ENCODE measurements around the gene OVCA2. TPM values are rescaled to one million over a fixed set of nuclear protein-coding genes. Genes with fewer than 3 reads are reported as not detected.
A peak's percentile ranks its signal among the peaks of the same experiment; 100 is the strongest.

OVCA2 gene
- total and polyA plus RNA-seq, 12 donors, result 37.2 to 155 (median 64.0) TPM

DNA sequence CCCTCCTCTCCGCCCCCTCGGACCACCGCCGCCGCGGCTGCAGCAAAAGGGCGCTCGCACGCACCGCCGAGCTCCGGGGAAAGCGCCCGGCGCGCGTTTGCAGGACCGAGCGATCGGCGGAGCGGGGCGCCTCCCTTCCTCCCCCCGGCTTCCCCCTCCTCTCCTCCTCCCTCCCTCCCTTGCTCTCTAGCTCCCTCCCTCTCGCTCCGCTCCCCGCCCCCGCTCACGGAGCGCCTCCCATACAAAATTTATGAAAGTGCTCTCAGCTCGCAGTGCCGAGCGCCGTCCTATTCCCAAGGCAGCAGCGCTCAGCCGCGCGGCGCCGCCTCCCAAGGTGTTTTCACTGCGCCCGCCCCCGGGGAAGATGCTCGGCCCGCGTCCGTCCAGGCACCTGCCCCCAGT, 16.6 kb upstream of the OVCA2 start, which contains the start of gene RTN4RL1:
TSS of gene RTN4RL1 (minus strand) at position 115 of the 402 bp plus-strand sequence. CDS start 469 bp downstream, outside the sequence.
- TF ChIP-seq POLR2A (IDR thresholded peaks at IDR 0.05), result peak in 1 of 2 donors; percentile 57
- TF ChIP-seq, protein P1, sequence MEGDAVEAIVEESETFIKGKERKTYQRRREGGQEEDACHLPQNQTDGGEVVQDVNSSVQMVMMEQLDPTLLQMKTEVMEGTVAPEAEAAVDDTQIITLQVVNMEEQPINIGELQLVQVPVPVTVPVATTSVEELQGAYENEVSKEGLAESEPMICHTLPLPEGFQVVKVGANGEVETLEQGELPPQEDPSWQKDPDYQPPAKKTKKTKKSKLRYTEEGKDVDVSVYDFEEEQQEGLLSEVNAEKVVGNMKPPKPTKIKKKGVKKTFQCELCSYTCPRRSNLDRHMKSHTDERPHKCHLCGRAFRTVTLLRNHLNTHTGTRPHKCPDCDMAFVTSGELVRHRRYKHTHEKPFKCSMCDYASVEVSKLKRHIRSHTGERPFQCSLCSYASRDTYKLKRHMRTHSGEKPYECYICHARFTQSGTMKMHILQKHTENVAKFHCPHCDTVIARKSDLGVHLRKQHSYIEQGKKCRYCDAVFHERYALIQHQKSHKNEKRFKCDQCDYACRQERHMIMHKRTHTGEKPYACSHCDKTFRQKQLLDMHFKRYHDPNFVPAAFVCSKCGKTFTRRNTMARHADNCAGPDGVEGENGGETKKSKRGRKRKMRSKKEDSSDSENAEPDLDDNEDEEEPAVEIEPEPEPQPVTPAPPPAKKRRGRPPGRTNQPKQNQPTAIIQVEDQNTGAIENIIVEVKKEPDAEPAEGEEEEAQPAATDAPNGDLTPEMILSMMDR (IDR thresholded peaks at IDR 0.05), result no peak
- peak within 1 kb of the TSS in 3 of 5 donors; percentile 66 to 83 (median 72) for H3K27ac ChIP-seq
- H3K9me3 ChIP-seq (replicated peaks in 1 of 3), result no peaks in the 10 kb centered on the region
- peak within 1 kb of the TSS in 2 of 4 donors; percentile 55 to 85 for H3K4me3 ChIP-seq
- 0 to 1% (median 0%) methylated on average over 8 to 47 of the region's 47 CpGs for WGBS, 4 donors
- H3K36me3 ChIP-seq (replicated peaks in 1 of 2), result no peaks in the 10 kb centered on the region
- no peaks in the 10 kb centered on the region for H3K27me3 ChIP-seq
- intact Hi-C loops (cut with DNase I), result loop anchor here in 1 of 2 donors (5.0 kb wide), 1 partner anchor 118 kb away; no protein-coding TSS in a partner anchor
- peaks cover 6 to 44% of the 10 kb centered on the region in 2 donors for H3K4me1 ChIP-seq (replicated peaks in 1 of 2)
- DNase-seq, result peak; percentile 82 to 91 (median 87)

DNA sequence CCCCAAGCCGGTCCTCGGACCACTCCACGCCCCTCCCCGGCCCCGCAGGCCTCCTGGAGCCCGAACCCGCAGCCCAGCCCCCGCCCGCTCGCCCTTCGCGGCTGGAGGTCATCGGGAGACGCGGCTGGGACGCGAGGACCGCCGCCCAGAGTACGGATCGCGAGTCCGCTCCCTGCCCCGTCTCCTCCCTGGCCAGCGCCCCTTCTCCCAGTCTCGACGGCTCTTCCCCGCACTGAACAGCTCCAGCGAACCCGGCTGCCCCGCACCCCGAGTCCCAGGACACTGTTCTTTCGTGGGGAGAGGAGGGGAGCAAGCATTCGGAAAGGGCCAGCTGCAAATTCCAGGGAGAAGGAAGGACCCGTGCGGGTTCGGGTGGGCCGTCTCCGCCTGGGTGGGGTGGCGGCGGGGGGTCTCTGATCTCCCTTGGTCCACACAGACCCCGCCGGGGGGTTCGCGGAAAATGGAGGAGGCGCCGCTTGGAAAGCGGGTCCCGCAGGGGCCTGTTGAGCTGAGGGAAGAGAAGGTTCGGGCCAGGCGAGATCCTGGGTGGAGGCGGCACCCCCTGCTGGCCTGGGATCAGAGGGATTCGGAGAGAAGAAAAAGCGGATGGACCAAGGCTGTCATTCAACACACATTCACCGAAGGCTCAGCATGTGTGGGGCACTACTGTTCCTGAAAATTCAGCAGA, 16.1 kb upstream of the OVCA2 start:
- H3K27ac ChIP-seq, result peak overlapping the region in 3 of 5 donors; percentile 66 to 83 (median 72)
- DNase-seq, result peak; percentile 80 to 92 (median 85)
- WGBS, 4 donors, result 1 to 6% (median 2%) methylated on average over 13 to 55 of the region's 55 CpGs
- peak overlapping the region in 2 of 4 donors; percentile 55 to 85 for H3K4me3 ChIP-seq
- H3K36me3 ChIP-seq (replicated peaks in 1 of 2), result no peaks in the 10 kb centered on the region
- H3K9me3 ChIP-seq (replicated peaks in 1 of 3), result no peaks in the 10 kb centered on the region
- intact Hi-C loops (cut with DNase I), result loop anchor here in 1 of 2 donors (5.0 kb wide), 1 partner anchor 118 kb away; no protein-coding TSS in a partner anchor
- TF ChIP-seq, protein P1 (IDR thresholded peaks at IDR 0.05), result peak; percentile 45 to 87 (median 78)
- no peak for TF ChIP-seq POLR2A (IDR thresholded peaks at IDR 0.05)
- no peaks in the 10 kb centered on the region for H3K27me3 ChIP-seq
- H3K4me1 ChIP-seq (replicated peaks in 1 of 2), result peaks cover 9 to 44% of the 10 kb centered on the region in 2 donors

DNA sequence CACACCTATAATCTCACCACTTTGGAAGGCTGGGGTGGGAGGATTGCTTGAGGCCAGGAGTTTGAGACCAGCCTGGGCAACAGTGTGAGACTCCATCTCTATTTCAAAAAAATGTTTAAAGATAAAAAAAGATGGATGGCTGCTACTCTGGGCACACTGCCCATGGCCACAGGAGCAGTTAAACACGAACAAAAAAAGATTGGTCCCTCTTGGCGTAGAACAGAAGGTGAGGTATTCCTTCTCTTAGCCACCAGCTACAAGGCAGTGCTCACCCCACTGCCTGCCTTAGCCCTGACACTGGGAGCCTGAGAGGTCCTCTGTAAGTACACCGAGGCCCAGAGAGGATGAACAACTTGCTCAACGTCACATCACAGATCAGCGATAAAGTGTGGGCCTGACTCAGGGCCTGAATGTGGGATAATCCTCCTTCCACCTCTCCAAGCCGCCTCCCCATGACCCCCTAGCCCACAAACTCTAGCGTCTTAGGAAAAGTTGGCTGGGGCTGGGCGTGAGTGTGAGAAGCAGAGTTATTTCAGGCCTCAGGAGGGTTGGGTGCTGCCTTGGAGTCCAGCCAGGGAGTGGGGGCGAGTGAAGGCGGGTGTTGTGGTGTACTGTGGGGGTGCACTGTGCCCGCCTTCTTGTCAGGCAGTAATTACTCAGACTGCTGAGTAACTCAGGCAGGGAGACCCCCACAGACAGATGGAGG, 14.1 kb upstream of the OVCA2 start:
- TF ChIP-seq, protein P1 (IDR thresholded peaks at IDR 0.05), result no peak
- no peak for TF ChIP-seq POLR2A (IDR thresholded peaks at IDR 0.05)
- WGBS, 4 donors, result 23 to 65% (median 52%) methylated on average over 8 to 11 of the region's 11 CpGs
- H3K27me3 ChIP-seq, result no peaks in the 10 kb centered on the region
- DNase-seq, result peak in 6 of 7 donors; percentile 45 to 71 (median 64)
- H3K9me3 ChIP-seq (replicated peaks in 1 of 3), result no peaks in the 10 kb centered on the region
- H3K4me1 ChIP-seq (replicated peaks in 1 of 2), result peaks cover 14 to 44% of the 10 kb centered on the region in 2 donors
- no peaks in the 10 kb centered on the region for H3K36me3 ChIP-seq (replicated peaks in 1 of 2)
- H3K4me3 ChIP-seq, result no peak overlapping the region
- intact Hi-C loops (cut with DNase I), result loop anchor here in 1 of 2 donors (5.0 kb wide), 1 partner anchor 120 kb away; no protein-coding TSS in a partner anchor
- H3K27ac ChIP-seq, result peak overlapping the region in 3 of 5 donors; percentile 14 to 58 (median 46)

DNA sequence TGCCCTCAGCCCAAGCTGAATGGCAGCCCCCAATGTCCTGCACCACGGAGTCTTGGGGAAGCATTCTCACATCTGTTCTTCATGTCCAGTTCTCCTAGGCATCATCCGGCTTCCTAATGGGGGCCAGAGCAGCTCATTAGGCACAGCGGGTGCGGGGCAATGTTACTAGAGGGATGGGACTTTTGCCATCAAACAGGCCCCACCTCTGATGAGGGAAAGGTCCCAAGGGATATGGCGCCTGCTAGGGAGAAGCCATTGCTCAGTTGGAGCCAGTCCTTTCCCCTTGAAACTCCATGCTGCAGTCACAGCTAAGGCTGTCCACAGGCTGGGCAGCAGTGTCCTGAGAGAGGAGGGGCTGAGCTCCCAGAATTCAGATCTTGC, 13.6 kb upstream of the OVCA2 start:
- H3K27ac ChIP-seq, result peak overlapping the region in 2 of 5 donors; percentile 46 to 58
- no peak for DNase-seq
- H3K4me3 ChIP-seq, result no peak overlapping the region
- intact Hi-C loops (cut with DNase I), result loop anchor here in 1 of 2 donors (5.0 kb wide), 1 partner anchor 121 kb away; no protein-coding TSS in a partner anchor
- H3K9me3 ChIP-seq (replicated peaks in 1 of 3), result no peaks in the 10 kb centered on the region
- peaks cover 14 to 42% of the 10 kb centered on the region in 2 donors for H3K4me1 ChIP-seq (replicated peaks in 1 of 2)
- no peak for TF ChIP-seq POLR2A (IDR thresholded peaks at IDR 0.05)
- TF ChIP-seq, protein P1 (IDR thresholded peaks at IDR 0.05), result no peak
- 89 to 94% (median 91%) methylated on average over 5 of the region's 5 CpGs for WGBS, 4 donors
- no peaks in the 10 kb centered on the region for H3K27me3 ChIP-seq
- H3K36me3 ChIP-seq (replicated peaks in 1 of 2), result no peaks in the 10 kb centered on the region

Measured in adrenal gland (tissue), 12 donors.